DMS153 (cell line): ENCODE measurements around the gene TBCK.
"Not testable (repeated sequence)": the region's sequence is repeated elsewhere in the genome, so short reads cannot be mapped to it uniquely, and the experiment has no call there.

Experiments
- DNase-seq: peaks from one replicate; lab custom pipeline; 2025; lab: John Stamatoyannopoulos, UW

The TBCK gene

DNA sequence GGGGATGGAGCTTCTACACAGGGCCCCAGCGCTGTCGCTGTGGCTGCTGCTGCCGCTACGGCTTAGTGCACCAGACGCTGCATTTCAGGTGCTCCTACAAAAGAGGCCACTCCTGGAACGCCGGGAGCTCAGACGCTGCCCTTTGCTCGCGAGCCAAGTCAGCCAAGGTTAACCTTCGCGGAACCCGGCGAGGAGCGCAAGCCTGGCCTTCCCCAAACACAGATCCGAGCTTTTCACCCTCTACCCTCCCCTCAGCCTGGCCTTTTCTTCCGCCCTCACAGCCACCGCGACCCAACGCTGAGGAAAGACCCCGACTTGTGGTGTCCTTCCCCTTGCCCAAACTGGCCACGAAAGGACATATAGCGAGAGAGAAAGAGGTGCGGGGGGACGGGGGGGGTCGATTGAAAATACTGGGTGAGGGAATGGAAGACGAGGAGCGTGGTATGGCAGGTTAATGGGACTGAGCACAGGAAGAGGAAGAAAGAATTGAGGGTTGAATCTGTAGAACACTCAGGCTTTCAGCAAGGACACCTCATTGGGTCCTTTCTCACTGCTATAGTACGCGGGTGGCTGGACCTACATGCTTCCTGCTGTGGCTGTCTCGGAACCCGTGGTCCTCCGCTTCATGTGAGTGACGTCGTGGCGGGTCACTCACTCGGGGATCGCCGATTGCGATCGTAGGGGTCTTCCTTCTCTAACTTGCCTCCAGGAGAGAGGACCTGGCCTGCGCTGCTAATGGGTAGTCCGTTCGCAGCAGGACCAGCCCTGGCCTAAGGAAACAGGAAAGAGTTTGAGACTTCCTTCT is at the start of gene TBCK, which contains the start of gene AIMP1:
Gene TBCK (minus strand): TSS at position 242 of the 805 bp plus-strand sequence. CDS start 7,249 bp downstream, outside the sequence.
Gene AIMP1 (plus strand): TSS at position 583 of the 805 bp plus-strand sequence. CDS start 8,460 bp downstream, outside the sequence.
- DNase-seq, result peak; percentile 75

DNA sequence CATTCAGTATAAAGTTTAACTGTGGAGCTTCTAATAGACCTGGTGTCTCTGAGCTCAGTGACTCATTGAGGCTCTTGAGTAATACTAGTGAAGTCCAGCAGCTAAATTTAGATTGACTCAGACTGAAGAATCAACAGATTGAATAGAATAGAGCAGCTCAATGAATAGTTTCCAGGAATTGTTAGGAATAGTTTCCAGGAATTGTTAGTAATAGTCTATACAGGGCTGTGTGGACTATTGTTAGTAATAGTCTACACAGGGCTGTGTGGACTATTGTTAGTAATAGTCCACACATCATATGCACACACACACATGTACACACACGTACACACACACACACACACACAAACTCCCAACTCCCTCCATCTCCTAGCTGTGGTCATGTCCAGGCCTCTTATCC is 49.6 kb upstream of the TBCK start:
- no peak for DNase-seq

DNA sequence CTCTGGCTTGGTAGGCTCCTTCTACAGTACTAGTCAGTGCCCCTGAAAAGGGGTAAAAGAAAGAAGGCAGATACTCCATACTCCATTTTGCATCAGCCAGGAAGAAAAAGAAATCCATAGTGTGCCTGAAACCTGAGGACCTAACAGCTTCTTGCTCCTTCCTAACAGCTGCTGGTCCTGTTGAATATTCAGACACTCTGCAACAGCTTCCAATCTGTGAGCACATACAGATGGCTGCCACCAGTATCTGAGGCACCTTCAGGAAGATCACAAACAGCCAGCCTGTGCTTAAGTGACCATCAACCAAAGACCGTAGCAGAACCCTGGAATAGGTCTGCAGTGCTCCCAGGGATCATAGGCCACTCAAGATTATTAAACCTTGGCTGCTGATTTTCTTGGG is 48.3 kb upstream of the TBCK start:
- DNase-seq, result no peak

DNA sequence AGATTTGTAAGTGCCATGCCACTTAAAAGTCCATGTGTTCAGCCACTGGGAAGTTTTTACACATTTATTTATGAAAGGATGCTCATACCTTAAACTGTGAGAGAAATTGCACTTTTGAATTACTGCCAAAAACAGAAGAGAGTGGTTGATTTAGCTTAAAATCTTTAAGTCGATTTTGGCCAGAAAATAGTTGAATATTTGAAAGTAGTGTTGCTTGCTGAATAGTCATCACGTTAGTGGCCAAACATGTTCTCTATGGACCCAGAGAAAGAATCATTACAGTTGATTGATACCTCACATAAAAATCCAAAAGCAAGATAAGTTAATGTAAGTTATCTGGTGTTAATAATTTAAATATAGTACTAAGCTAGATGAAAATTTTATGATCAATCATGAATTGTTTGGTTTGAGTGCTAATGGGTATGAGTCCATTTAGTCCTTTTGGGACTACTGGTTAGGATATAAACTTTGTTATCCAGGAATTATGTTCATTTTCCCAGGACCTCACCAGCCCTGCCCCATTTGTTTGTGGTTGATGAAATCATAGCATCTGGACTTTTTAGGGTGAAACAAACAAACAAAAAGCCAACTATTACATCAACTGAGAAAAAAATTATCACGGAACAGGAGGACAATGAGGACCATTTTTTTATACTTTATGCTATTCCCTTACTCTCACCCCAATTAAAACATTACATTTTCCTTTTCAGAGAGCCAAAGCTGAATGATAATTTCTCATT is 46.2 kb upstream of the TBCK start:
- no peak for DNase-seq

DNA sequence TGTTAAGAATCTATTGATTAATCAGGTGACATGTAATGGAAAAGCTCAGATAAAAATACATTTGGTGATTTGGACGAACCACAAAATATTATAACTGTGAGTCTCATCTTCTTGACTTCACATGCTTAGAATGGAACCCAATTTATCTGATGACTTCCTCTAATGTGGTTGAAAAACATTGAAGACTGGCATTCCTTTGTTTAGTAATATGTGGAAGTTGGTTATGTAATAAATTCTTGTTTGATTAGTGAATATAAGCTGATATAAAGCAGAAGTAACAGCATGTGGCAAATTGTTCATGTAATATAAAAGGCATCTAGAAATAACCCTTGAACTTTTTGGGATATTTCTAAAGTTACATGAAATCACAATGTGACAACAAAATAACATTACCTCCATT is 42.9 kb upstream of the TBCK start:
- no peak for DNase-seq

DNA sequence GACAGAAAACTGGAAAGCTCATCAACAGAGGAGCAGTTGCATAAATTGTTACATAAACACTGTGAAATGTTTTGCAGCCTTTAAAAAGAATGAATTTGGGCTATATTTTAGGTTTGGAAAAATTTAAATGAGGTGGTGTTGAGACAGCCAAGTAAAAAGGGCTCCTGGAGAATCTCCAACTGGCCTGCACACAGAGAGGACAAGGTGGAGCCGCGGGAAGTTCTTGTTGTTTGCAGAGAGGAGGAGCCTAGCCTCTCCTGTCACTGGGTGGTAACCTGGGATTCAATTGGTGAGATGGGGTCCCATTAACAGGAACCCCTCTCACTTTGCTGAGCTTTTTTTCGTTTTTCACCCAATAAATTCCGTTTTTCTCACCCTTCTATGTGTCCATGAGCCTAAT is 39.2 kb upstream of the TBCK start:
- no peak for DNase-seq

DNA sequence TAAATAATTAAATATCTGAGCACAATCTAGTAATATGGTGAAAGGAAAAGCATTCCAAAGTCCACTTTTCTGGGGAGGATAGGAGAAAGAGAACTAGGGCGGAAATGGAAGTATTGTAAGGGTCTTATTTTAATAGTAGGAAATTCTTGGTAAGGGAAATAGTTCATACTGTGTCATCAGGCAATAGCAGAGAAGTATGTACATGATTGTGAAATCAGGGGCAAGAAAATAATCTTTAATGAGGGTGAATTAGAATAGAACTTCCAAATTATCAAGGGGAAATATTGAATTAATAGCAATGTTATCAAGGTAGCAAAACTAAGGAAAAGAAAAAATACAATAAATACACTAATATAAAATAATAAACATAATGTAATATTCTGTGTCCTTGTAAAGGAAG is 37.8 kb upstream of the TBCK start:
- DNase-seq, result no peak

DNA sequence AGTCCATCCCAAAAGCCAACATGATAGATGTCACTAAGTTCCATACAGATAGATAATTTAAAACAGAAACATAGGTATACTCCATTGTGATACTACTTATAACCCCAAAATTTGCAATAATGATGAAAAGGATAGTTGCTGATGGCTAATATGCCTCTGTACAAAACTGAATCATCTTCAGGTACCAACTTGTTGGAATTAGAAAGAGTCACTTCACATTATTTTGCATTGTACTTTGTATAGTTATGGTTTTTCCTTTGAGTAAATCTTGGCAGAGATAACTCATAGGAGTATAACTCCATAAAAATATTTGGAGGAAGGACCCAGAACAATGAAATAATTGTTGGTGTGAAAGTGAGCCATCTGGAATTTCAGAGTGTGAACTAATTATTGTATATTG is 35.0 kb upstream of the TBCK start:
- no peak for DNase-seq

DNA sequence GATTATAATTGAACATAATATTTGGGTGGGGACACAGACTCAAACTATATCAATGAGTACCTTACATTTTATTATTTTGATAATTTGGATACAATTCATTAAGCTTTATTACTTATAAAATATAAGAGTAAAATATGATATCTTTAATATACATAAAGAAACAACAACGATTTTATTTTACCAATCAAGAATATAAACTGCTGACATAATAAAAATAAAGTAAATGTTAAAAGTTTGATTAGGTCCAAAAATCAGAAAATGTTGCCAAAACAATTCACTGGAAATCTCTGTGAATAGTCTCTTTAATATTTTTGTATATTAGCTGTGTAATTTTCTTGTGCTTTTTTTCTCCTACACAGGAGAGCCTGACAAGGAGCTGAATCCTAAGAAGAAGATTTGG is 31.2 kb upstream of the TBCK start:
- no peak for DNase-seq

DNA sequence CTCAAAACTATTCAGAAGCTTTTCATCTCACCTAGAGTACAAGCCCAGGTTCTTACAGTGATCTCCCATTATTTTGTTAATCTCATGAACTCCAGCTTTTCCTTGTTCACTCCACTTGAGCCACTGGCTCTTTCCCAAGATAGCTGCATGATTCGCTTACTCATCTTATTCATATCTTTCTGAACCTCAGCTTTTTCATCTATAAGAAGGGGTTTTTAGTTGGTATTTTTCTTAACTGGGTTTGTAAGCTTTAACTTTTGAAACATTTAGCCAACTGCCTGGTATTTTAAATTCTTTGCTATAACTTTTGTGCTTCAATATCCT is 28.6 kb upstream of the TBCK start:
- no peak for DNase-seq

DNA sequence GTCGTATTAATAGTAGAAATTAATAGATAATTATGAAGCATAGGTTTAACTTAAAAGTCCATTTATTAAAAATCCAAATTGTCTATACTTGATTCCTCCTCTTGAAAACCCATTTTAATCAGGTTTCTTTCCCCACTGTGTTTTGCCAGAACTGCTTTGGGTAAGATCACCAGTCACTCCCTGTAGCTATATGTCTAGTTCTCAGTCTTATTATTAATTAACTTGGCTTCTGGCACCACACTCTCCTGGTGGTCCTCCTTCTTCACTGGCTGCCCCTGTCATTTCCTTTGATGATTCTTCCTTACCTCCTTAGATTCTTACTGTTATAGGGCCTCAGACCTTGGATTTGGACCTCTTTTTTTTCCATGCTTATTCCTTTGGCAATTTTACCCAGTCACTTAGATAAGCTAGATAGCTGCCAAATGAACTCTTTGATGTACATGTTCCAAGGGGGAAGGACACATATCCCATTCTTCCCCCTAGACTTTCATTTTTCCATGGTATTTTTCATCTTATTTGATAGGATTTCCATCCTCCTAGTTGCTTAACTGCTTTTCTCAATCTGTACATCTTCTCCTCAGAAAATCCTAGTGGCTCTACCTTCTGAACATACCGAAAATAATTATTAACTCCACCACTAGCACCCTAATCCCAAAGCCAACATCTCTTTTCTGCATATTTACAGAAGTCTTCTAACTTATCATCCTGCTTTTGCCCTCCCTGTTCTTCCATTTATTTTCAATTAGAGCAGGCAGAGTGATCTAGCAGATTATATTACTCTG is 28.0 kb upstream of the TBCK start:
- DNase-seq, result no peak

DNA sequence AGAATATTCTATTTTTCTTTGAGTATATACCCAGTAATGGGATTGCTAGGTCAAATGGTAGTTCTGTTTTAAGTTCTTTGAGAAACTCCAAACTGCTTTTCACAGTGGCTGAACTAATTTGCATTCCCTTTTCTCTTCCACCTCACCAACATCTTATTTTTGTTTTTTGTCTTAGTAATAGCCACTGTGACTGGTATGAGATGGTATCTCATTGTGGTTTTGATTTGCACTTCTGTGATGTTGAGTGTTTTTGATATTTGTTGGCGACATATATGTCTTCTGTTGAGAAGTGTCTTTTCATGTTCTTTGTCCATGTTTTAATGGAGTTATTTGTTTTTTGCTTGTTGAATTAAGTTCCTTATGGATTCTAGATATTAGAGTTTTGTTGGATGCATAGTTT is 24.8 kb upstream of the TBCK start:
- no peak for DNase-seq

DNA sequence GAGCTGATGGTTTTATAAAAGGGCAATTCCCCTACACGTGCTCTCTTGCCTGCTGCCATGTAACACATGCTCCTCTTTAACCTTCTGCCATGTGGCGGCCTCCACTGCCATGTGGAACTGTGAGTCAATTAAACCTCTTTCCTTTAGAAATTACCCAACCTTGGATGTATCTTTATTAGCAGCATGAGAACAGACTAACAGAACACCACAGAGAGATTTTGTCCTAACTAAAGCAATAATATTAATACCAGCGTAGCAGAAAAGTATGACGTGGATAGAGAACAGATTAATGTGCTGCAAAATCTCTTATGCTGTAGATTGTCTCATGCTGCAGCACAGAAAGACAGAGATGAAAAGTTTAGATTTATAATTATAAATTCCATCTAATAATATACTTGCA is 23.4 kb upstream of the TBCK start:
- DNase-seq, result no peak

DNA sequence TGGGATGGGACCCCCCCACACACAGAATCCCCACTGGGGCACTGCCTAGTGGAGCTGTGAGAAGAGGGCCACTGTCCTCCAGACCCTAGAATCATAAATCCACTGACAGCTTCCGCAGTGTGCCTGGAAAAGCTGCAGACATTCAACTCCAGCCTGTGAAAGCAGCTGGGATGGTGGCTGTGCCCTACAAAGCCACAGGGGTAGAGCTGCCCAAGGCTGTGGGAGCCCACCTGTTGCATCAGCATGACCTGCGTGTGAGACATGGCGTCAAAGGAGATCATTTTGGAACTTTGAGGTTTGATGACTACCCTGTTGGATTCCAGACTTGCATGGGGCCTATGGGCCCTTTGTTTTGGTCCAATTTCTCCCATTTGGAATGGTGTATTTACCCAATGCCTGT is 22.7 kb upstream of the TBCK start:
- DNase-seq, result no peak

DNA sequence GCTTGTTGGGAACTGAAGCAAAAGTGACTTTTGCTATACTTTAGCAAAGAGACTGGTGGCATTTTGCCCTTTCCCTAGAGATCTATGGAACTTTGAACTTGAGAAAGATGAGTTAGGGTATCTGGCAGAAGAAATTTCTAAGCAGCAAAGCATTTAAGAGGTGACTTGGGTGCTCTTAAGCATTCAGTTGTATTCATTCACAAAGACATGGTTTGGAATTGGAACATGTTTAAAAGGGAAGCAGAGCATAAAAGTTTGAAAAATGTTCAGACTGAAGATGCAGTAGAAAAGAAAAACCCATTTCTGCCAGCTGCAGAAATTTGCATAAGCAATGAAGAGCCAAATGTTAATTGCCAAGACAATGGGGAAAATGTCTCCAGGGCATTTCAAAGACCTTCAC is 21.9 kb upstream of the TBCK start:
- no peak for DNase-seq

DNA sequence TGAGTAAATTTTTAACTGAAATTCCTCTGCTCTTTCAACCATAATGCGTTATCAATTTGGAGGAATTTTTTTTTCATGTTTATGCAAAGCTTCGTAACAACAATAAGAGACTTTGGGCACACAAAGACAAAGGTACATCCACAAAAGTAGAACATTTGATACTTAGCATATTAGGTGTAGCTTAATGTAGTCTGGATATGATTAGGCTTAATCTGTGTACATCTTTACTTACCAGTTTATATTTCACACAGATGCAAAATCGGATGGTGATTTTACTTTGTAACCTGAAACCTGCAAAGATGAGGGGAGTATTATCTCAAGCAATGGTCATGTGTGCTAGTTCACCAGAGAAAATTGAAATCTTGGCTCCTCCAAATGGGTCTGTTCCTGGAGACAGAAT is 20.6 kb upstream of the TBCK start:
- no peak for DNase-seq

DNA sequence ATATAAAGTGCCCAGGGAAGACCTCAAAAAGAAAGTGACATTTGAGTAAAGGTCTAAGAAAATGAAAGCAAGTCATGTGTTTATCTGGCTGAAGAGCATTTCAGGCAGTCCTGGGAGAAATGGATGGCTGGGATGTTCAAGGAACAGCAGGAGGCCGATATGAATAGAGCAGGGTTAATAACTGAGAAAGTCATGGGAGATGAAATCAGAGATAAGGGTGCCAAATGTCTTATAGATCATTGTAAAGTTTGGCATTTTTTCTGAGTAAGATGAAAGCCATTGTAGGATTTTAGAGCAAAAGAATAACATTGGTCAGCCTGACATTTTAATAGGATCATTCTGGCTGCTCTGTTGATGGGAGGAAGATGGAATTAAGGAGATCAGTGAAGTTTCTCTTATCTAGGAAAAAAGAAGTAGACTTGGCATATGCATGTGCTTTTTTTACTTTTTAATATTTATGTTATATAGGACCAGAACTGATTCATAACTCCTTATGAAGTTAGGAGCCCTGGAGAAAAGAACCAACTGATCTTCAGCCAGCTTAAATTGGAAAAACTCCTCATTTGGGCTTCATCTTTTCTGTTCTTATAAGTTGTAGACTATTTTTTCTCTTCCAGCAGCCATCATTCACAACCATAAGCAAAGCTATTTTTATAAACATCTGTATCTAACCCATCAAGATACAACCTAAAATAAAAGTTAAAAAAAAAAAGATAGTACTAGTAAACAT is 18.9 kb upstream of the TBCK start:
- no peak for DNase-seq

DNA sequence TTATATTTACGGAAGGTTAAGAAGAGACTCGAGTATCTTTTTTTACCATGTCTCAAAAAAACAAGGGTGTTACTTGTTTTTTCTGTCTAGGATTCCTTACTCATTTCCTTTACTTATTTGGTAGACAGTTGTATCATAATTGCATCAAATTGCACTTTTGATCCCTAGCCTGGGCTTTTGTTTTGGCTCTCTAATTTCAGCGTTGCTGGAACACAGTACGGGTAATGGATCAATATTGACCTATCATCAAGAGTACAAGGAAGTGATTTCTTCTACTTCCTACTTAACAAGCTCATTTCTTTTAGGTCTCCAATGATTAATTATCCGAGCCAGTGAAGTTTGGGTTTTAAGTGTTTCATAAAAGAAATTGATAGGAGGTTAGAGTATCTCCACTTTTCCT is 17.2 kb upstream of the TBCK start:
- no peak for DNase-seq

DNA sequence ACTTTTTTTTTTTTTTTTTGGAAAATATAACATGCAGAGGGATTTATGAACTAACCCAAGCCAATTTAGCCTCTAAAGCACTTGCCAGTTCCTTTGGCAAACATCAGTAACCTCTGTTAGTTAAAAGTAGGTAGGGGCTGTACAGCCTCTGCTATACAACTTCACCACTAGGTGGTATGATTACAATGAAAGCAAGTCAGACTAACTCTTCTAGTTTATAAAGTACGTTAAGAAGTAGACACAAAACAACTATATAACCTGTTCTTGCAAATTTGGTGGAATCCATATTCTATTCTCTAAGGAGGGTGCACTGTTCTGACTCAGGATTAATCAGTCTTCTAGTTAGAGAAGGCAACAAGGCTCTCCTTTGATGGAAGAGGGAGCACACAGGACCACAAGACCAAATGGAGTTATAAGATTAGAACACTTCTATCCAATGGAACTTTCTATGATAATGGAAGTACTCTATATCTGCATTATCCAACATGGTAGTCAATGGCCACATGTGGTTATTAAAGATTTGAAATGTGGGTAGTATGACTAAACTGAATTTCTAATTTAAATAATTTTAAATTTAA is 13.1 kb upstream of the TBCK start:
- DNase-seq, result no peak

DNA sequence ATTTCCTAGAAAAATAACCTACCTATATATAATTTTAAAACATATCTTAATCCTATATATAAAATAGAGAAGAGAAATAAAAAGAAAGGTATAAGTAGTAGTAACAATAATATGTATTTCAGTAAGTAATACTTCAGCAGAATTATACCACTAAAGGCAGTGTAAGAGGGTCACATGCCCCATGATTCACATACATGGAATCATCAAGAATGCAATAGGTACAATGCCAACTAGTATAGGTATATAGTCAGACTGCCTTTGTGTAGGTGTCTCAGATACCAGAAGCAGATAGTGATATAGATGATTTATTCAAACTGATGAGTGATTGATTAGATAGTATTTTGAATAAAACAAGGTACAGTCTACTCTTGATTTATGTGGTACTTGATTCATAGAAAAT is 9.8 kb upstream of the TBCK start:
- DNase-seq, result no peak

DNA sequence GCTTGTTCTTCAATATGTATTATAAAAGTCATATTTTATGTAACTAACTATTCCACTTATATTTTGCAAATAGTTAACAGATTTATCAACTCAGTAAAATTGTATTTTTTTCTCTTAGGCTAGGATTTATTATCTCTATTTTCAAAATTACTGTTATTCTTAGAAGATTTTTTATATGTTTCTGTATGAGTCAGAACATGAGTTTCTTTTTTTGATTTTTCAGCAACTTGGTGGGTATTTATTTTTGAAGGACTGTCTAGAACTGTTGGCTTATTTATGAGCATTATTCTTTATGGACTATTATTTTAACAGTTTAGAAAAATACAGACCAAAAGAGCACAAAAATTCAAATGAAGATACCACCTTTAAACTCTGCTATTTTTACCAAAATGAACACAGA is 7.1 kb upstream of the TBCK start:
- no peak for DNase-seq

DNA sequence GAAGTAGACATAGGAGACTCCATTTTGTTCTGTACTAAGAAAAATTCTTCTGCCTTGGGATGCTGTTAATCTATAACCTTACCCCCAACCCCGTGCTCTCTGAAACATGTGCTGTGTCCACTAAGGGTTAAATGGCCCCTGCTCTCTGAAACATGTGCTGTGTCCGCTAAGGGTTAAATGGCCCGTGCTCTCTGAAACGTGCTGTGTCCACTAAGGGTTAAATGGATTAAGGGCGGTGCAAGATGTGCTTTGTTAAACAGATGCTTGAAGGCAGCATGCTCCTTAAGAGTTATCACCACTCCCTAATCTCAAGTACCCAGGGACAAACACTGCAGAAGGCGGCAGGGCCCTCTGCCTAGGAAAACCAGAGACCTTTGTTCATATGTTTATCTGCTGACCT is 5.8 kb upstream of the TBCK start:
- not testable (repeated sequence) for DNase-seq
